Esophagus muscularis mucosa (tissue), 4 donors: ENCODE data around the gene SERINC2. TPM values are rescaled to one million over a fixed set of nuclear protein-coding genes. Genes with fewer than 3 reads are reported as not detected.

Source experiments
- DNase-seq: peaks from one replicate; pipeline ENCODE4 v3.0.0-alpha.2; 2017; ENCODE audit errors: extremely low spot score
- H3K27ac ChIP-seq, 4 donors: fragments of 200-600 bp; sonication (generic); replicated peaks in 1 of 4; 1 replicate in 3 of 4; 2 replicates in 1 of 4; pipeline ENCODE4 v1.5.1; 2016 to 2019; ENCODE audit warnings: mild to moderate bottlenecking in 1 of 4
- H3K27me3 ChIP-seq, 4 donors: fragments of 200-600 bp; sonication (generic); one replicate each; pipeline versions ENCODE4 v1.5.1 to v1.6.0; 2016 to 2019
- H3K36me3 ChIP-seq, 4 donors: fragments of 200-600 bp; sonication (generic); one replicate each; pipeline ENCODE4 v1.5.1; 2016 to 2019
- H3K4me1 ChIP-seq, 4 donors: fragments of 200-600 bp; sonication (generic); one replicate each; pipeline ENCODE4 v1.5.1; 2016 to 2019
- H3K4me3 ChIP-seq, 4 donors: fragments of 200-600 bp; sonication (generic); 1 replicate in 2 of 4; 2 replicates in 2 of 4; pipeline ENCODE4 v1.5.1; 2016 to 2019; ENCODE audit warnings: mild to moderate bottlenecking in 4 of 4, moderate library complexity in 1 of 4
- H3K9me3 ChIP-seq, 4 donors: fragments of 200-600 bp; sonication (generic); 1 replicate in 3 of 4; 2 replicates in 1 of 4; pipeline ENCODE4 v1.5.1; 2016 to 2019
- EP300 ChIP-seq: sonication (generic); formaldehyde crosslinking; IDR thresholded peaks from one replicate; pipeline ENCODE4 v1.6.1; 2017; ENCODE audit warnings: antibody characterized with exemption
- POLR2A ChIP-seq: fragments of 450-650 bp; IDR thresholded peaks from one replicate; pipeline ENCODE4 v1.6.1; 2017; ENCODE audit warnings: antibody characterized with exemption, moderate library complexity, mild to moderate bottlenecking, low read depth
- POLR2AphosphoS5 ChIP-seq, 2 donors: sonication (generic); formaldehyde crosslinking; IDR thresholded peaks; one replicate each; pipeline ENCODE4 v1.6.1; 2017; ENCODE audit warnings: antibody characterized with exemption in 2 of 2
- WGBS: methylation state at CpG from one replicate; pipeline ENCODE4 v1.1.5; 2018; 5-methylcytosine and 5-hydroxymethylcytosine counted together
- intact Hi-C: fragments of 100-400 bp; cut with DNase I; formaldehyde crosslinking; loops from one replicate; pipeline ENCODE4 v1.15.1; 2023
- total RNA-seq, 4 donors: library from RNA; depleted of rRNA; stranded (reverse); fragments of >200 nt; gene quantifications; one replicate each; pipeline versions ENCODE4 v1.1.0 to v1.2.1, GENCODE V29; 2016
- TF ChIP-seq, protein P1 (sequence below), 3 experiments: fragments of 200-600 bp in 2 of 3; fragments of 450-650 bp in 1 of 3; sonication (generic) in 2 of 3; IDR thresholded peaks; one replicate each; pipeline ENCODE4 v1.5.1; 2017 to 2019; ENCODE audit warnings: antibody characterized with exemption in 3 of 3, mild to moderate bottlenecking in 2 of 3, moderate library complexity in 1 of 3

SERINC2 gene
- total RNA-seq, 4 donors from 2014 or later, result 1.7 to 4.0 (median 2.8) TPM

DNA sequence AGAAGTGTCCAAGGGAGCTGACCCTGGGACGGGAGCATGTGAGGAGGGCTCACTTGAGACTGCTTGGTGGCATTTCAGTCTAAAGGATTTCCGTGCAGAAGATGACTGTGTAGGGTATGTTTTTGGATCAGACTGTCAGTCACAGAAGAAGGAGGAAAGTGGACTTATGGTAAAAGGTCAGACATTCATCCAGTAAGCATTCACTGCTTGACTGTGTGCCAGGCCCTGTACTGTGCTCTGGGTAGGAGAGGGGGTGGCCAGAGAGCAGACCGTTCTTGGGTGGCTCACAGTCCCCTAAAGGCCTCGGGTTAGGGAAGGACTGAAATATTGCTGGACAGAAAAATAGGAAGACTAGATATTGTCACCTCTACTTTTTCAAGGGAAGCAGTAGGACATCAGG lies 2.1 kb upstream of the SERINC2 start:
- intact Hi-C loops, result no loop called here
- Histone ChIP-seq H3K27me3 (peaks cover 0 to 25% (median 4%) of the 10 kb centered on the region in 4 donors), H3K4me3 (no peak overlapping the region), H3K9me3 (no peaks in the 10 kb centered on the region), H3K36me3 (no peaks in the 10 kb centered on the region), H3K4me1 (peaks cover 11 to 21% (median 19%) of the 10 kb centered on the region in 4 donors), H3K27ac (no peak overlapping the region)
- TF ChIP-seq EP300 (no peak), POLR2AphosphoS5 (IDR thresholded peaks at IDR 0.05) (no peak), POLR2A (no peak)
- TF ChIP-seq, protein P1, sequence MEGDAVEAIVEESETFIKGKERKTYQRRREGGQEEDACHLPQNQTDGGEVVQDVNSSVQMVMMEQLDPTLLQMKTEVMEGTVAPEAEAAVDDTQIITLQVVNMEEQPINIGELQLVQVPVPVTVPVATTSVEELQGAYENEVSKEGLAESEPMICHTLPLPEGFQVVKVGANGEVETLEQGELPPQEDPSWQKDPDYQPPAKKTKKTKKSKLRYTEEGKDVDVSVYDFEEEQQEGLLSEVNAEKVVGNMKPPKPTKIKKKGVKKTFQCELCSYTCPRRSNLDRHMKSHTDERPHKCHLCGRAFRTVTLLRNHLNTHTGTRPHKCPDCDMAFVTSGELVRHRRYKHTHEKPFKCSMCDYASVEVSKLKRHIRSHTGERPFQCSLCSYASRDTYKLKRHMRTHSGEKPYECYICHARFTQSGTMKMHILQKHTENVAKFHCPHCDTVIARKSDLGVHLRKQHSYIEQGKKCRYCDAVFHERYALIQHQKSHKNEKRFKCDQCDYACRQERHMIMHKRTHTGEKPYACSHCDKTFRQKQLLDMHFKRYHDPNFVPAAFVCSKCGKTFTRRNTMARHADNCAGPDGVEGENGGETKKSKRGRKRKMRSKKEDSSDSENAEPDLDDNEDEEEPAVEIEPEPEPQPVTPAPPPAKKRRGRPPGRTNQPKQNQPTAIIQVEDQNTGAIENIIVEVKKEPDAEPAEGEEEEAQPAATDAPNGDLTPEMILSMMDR (IDR thresholded peaks at IDR 0.05), result no peak
- DNase-seq, result no peak
- 84% methylated on average over 4 of the region's 4 CpGs for WGBS

DNA sequence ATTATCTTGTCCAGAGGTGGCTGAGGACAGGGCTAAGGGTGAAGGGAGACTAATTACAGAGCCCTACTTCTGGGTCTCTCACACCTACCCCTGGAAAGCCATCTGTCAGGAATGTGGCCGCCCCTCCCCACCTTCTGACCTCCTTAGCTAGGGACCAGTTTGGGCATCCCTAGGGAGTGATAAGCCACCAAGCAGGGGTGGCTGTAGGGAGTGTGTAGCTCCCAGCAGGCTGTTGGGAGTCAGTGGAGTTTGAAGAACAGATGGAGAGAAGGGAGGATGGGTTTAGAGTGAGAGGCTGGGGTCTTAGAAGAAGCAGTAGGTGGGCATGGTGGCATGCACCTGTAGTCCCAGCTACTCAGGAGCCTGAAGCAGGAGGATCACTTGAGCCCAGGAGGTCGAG lies 808 bp upstream of the SERINC2 start:
- no peaks in the 10 kb centered on the region for H3K36me3 ChIP-seq
- 69% methylated on average over 2 of the region's 2 CpGs for WGBS
- intact Hi-C loops, result no loop called here
- peak overlapping the region in 1 of 4 donors; percentile 73 for H3K4me3 ChIP-seq
- TF ChIP-seq POLR2A (no peak), POLR2AphosphoS5 (IDR thresholded peaks at IDR 0.05) (no peak), EP300 (no peak)
- TF ChIP-seq, protein P1 (IDR thresholded peaks at IDR 0.05), result no peak
- no peaks in the 10 kb centered on the region for H3K9me3 ChIP-seq
- peaks cover 11 to 21% (median 19%) of the 10 kb centered on the region in 4 donors for H3K4me1 ChIP-seq
- no peak for DNase-seq
- H3K27ac ChIP-seq, result no peak overlapping the region
- H3K27me3 ChIP-seq, result peaks cover 0 to 25% (median 4%) of the 10 kb centered on the region in 4 donors

DNA sequence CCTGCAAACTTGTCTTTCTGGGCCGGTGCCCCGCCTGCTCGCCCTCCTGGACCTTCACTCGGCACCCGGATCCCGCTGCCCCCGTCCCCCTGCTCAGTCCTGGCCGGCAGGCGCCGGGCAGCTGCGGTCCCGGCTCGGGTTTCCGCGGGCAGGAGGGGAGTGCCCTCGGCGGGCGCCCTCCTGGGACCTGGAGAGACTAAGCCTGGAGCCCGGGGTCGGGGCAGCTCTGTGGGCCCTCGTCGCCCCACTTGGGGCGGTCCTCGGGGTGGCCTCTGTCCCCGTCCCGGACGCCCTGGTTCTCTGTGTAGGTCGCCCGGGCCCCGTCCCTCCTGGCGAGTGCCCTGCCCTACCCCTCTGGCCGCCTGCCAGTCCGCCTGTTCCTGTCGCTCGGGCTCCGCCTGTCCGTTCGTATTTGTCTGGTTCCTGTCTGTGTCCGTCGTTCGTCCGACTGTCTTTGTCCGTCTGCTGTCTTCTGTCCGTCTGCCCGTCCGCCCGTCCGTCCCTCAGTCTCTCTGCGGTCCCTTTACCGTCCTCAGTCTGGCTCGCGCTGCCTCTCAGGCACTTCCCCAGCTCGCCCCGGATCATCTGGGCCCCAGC lies 490 bp downstream of the SERINC2 start:
- 2% methylated on average over 7 of the region's 54 CpGs for WGBS
- Histone ChIP-seq H3K9me3 (no peaks in the 10 kb centered on the region), H3K27ac (peak overlapping the region in 3 of 4 donors; percentile 25 to 62 (median 54)), H3K27me3 (peaks cover 0 to 25% (median 4%) of the 10 kb centered on the region in 4 donors), H3K36me3 (no peaks in the 10 kb centered on the region), H3K4me1 (peaks cover 11 to 21% (median 19%) of the 10 kb centered on the region in 4 donors), H3K4me3 (peak overlapping the region; percentile 68 to 73 (median 70))
- intact Hi-C loops, result no loop called here
- TF ChIP-seq POLR2AphosphoS5 (IDR thresholded peaks at IDR 0.05) (no peak), POLR2A (no peak), EP300 (no peak)
- TF ChIP-seq, protein P1 (IDR thresholded peaks at IDR 0.05), result no peak
- DNase-seq, result no peak

DNA sequence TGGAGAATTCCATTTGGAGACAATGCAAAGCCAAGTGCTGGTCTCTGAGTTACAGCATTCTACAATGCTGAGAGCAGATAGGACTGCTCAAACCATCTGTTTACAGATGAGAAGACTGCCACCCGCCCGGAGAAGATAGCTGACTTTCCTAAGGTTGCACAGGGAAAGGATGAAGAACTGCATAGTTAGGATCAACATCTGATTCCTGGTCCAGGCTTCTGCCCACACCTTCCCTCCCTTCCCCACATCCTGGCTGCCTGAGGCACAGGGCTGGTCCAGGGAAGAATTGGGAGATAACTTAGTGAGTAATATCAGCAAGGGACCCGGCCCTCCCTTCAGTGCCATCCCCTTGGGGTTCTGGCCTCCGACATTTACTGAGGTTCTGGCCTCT lies 2.0 kb downstream of the SERINC2 start:
- TF ChIP-seq EP300, result no peak
- no peak for TF ChIP-seq POLR2AphosphoS5 (IDR thresholded peaks at IDR 0.05)
- TF ChIP-seq, protein P1 (IDR thresholded peaks at IDR 0.05), result no peak
- TF ChIP-seq POLR2A, result no peak
- Histone ChIP-seq H3K9me3 (no peaks in the 10 kb centered on the region), H3K4me3 (no peak overlapping the region), H3K27me3 (peaks cover 0 to 14% (median 4%) of the 10 kb centered on the region in 4 donors), H3K4me1 (peaks cover 11 to 21% (median 19%) of the 10 kb centered on the region in 4 donors), H3K27ac (no peak overlapping the region), H3K36me3 (no peaks in the 10 kb centered on the region)
- intact Hi-C loops, result no loop called here
- no peak for DNase-seq
- 90% methylated on average over 4 of the region's 4 CpGs for WGBS
